Central memory CD8-positive, alpha-beta T cell (primary cell): ENCODE data around the gene TMEM213.

Source experiments
- ATAC-seq: fragments of 150-1000 bp; cut with Tn5 transposase; replicated peaks from 2 replicates; pipeline ENCODE4 v1.10.0; 2022; ENCODE audit warnings: mild to moderate bottlenecking, moderate FRiP score, moderate number of reproducible peaks; ENCODE audit not compliant: poor library complexity, severe bottlenecking; ENCODE audit errors: extremely low read depth
- DNase-seq, 2 donors: peaks; one replicate each; pipeline ENCODE4 v3.0.0; 2021; ENCODE audit warnings: low spot score in 2 of 2
- H3K27ac Mint-ChIP-seq: one replicate; pipeline ENCODE4 v1.8.0; 2022; ENCODE audit warnings: low read depth, mild to moderate bottlenecking, moderate library complexity, mixed read lengths
- H3K27me3 Mint-ChIP-seq: one replicate; pipeline ENCODE4 v1.8.0; 2022; ENCODE audit warnings: mixed read lengths
- H3K36me3 Mint-ChIP-seq: one replicate; pipeline ENCODE4 v1.8.0; 2022; ENCODE audit warnings: mild to moderate bottlenecking, moderate library complexity, mixed read lengths; ENCODE audit not compliant: insufficient read depth
- H3K4me1 Mint-ChIP-seq: one replicate; pipeline ENCODE4 v1.8.0; 2022; ENCODE audit warnings: mixed read lengths
- H3K4me3 Mint-ChIP-seq: one replicate; pipeline ENCODE4 v1.8.0; 2022; ENCODE audit warnings: mild to moderate bottlenecking, moderate library complexity, mixed read lengths
- H3K9me3 Mint-ChIP-seq: one replicate; pipeline ENCODE4 v1.8.0; 2022; ENCODE audit warnings: mixed read lengths

The TMEM213 gene

GRCh38 chr7:138887085-138887710 is 89.4 kb downstream of the TMEM213 start:
- H3K27ac Mint-ChIP-seq, result no peak overlapping the region

More at GRCh38 chr7:138887085-138887710, 89.4 kb downstream of the TMEM213 start:
- H3K4me1 Mint-ChIP-seq, result peaks cover 8% of the 10 kb centered on the region
- no peaks in the 10 kb centered on the region for H3K36me3 Mint-ChIP-seq
- H3K4me3 Mint-ChIP-seq, result no peak overlapping the region
- no peak for ATAC-seq
- H3K27me3 Mint-ChIP-seq, result peaks cover 18% of the 10 kb centered on the region
- no peaks in the 10 kb centered on the region for H3K9me3 Mint-ChIP-seq
- no peak for DNase-seq
